ENCODE data around the gene AK4.

The AK4 gene

GRCh38 chr1:65266476-65266875, 118.5 kb downstream of the AK4 start:
- TF ChIP-seq TAF1 (IDR thresholded peaks at IDR 0.05; ENCODE audit: borderline replicate concordance, insufficient read depth, low read length): no peak
- TF ChIP-seq, protein P1, sequence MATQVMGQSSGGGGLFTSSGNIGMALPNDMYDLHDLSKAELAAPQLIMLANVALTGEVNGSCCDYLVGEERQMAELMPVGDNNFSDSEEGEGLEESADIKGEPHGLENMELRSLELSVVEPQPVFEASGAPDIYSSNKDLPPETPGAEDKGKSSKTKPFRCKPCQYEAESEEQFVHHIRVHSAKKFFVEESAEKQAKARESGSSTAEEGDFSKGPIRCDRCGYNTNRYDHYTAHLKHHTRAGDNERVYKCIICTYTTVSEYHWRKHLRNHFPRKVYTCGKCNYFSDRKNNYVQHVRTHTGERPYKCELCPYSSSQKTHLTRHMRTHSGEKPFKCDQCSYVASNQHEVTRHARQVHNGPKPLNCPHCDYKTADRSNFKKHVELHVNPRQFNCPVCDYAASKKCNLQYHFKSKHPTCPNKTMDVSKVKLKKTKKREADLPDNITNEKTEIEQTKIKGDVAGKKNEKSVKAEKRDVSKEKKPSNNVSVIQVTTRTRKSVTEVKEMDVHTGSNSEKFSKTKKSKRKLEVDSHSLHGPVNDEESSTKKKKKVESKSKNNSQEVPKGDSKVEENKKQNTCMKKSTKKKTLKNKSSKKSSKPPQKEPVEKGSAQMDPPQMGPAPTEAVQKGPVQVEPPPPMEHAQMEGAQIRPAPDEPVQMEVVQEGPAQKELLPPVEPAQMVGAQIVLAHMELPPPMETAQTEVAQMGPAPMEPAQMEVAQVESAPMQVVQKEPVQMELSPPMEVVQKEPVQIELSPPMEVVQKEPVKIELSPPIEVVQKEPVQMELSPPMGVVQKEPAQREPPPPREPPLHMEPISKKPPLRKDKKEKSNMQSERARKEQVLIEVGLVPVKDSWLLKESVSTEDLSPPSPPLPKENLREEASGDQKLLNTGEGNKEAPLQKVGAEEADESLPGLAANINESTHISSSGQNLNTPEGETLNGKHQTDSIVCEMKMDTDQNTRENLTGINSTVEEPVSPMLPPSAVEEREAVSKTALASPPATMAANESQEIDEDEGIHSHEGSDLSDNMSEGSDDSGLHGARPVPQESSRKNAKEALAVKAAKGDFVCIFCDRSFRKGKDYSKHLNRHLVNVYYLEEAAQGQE (IDR thresholded peaks at IDR 0.05; ENCODE audit: insufficient read depth in 1 of 2, low read depth in 2 of 2, low read length in 2 of 2): no peak
- no peak for TF ChIP-seq POLR2AphosphoS5 (IDR thresholded peaks at IDR 0.05; ENCODE audit: low read depth, low read length)
- TF ChIP-seq FOXP2 (optimal IDR thresholded peaks at IDR 0.05; ENCODE audit: borderline replicate concordance, extremely low read depth, extremely low read length, insufficient read depth): no peak
- TF ChIP-seq SIN3A (IDR thresholded peaks at IDR 0.05; ENCODE audit: borderline replicate concordance, insufficient read depth, low read length): no peak

- TF ChIP-seq FOXP2 (optimal IDR thresholded peaks at IDR 0.05; ENCODE audit: borderline replicate concordance, extremely low read depth, extremely low read length, insufficient read depth): no peak
- no peak for TF ChIP-seq SIN3A (IDR thresholded peaks at IDR 0.05; ENCODE audit: borderline replicate concordance, insufficient read depth, low read length)
- TF ChIP-seq POLR2AphosphoS5 (IDR thresholded peaks at IDR 0.05; ENCODE audit: low read depth, low read length): no peak
- no peak for TF ChIP-seq TAF1 (IDR thresholded peaks at IDR 0.05; ENCODE audit: borderline replicate concordance, insufficient read depth, low read length)
- TF ChIP-seq, protein P1 (IDR thresholded peaks at IDR 0.05; ENCODE audit: insufficient read depth in 1 of 2, low read depth in 2 of 2, low read length in 2 of 2): no peak
Measured at GRCh38 chr1:65267271-65267670, 119.3 kb downstream of the AK4 start.

DNA sequence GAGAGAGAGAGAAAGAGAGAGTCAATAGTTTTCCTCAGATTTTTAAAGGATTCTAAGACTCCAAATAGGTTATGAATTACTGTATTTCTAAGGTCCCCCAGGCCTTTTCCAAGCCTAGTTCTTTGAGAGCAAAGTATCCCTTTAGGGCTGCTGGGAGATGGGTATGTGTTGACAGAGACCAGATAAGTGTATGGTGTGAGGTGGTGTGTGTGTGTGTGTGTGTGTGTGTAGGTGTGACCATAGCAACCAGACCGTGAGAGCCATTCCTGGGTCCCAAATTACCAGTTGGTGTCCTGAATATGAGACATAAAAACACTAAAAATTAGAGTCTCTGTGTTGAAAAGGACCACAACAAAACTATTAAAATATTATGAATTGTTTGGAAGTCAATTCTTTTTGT, 119.7 kb downstream of the AK4 start:
- no peak for TF ChIP-seq POLR2AphosphoS5 (IDR thresholded peaks at IDR 0.05; ENCODE audit: low read depth, low read length)
- no peak for TF ChIP-seq FOXP2 (optimal IDR thresholded peaks at IDR 0.05; ENCODE audit: borderline replicate concordance, extremely low read depth, extremely low read length, insufficient read depth)
- no peak for TF ChIP-seq TAF1 (IDR thresholded peaks at IDR 0.05; ENCODE audit: borderline replicate concordance, insufficient read depth, low read length)
- no peak for TF ChIP-seq SIN3A (IDR thresholded peaks at IDR 0.05; ENCODE audit: borderline replicate concordance, insufficient read depth, low read length)
- TF ChIP-seq, protein P1 (IDR thresholded peaks at IDR 0.05; ENCODE audit: insufficient read depth in 1 of 2, low read depth in 2 of 2, low read length in 2 of 2): no peak

DNA sequence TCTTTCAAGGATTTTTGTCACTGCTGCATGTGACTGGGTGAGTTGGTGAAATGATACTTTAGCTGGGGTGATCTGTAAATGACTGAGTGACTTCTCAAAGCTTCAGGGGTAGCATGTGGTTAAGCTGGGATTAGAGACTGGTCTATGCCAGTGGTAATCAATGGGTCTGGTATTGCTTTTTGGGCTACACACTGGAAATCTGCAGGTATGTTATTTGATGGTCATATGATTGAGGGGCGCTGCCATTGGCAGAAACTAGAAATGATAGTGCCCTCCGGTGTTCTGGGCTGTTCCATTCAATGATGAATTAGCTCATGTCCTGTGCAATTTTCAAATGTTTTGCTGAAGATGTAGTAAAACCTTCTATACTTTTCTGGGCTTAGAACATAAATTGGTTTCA, 121.6 kb downstream of the AK4 start:
- TF ChIP-seq FOXP2 (optimal IDR thresholded peaks at IDR 0.05; ENCODE audit: borderline replicate concordance, extremely low read depth, extremely low read length, insufficient read depth) (no peak), POLR2AphosphoS5 (IDR thresholded peaks at IDR 0.05; ENCODE audit: low read depth, low read length) (no peak), SIN3A (IDR thresholded peaks at IDR 0.05; ENCODE audit: borderline replicate concordance, insufficient read depth, low read length) (no peak), TAF1 (IDR thresholded peaks at IDR 0.05; ENCODE audit: borderline replicate concordance, insufficient read depth, low read length) (no peak)
- TF ChIP-seq, protein P1 (IDR thresholded peaks at IDR 0.05; ENCODE audit: insufficient read depth in 1 of 2, low read depth in 2 of 2, low read length in 2 of 2): no peak

Data from PFSK-1 (cell line).